ENCODE data around the gene DNMT1.

DNMT1 gene

DNA sequence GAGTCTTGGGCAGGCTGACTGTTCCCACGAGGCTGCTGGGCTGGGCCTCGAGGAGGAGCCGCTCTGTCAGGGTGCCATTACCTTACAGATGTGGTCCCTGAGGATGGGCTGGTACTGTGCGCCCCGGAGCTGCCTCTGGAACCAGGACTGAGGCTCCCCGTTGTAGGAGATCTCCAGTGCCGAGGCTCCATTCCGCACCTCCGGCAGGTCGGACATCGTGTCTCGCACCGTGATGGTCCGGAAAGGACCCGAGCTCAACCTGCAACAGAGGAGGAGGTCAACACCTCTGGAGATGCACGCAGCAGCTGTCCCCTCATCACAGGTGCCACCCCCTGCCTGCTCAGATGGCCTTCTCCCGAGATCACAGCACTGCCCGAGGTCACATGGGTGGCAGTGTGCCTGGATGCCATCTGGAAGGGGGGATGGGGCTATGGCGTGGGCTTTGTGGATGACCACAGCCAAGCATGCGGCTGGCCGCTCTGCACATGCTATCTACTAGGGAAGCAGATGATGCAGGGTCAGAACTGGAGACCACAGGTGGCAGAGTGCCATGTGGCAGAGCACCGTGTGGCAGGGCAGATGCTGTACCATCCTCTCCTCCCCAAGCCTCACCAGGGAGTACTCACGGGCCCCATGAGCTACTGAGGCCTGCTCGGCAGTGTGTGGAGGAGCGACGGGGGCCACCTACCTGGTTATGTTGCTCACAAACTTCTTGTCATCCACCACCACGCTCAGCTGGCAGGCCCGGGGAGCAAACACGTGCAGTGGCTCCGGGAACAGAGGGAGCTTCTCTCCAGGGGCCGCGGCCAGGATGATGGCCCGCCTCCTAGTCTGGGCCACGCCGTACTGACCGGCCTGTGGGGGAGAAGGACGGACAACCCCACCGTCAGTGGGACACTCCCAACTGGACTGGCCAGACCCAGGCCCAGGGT lies 56.7 kb downstream of the DNMT1 start:
- no peak for DNase-seq

DNA sequence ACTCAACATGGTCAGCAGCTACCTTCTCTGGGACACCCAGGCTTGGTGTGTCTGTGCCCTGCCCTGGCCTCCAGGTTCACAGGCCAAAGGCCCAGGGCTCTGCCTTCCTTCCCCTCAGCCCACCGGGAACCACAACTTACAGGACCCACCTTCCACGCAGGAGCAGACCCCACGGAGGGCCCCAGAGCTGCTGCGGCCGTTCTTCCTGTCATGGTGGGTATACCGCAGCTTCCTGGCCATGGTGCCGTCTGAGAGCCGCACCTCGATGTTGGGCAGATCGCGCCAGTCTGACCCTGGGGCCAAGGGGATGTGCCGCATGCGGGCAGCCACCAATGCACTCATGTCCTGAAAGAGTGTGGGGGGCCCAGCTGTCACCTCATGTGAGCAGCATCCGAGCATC lies 57.8 kb downstream of the DNMT1 start:
- DNase-seq = no peak

DNA sequence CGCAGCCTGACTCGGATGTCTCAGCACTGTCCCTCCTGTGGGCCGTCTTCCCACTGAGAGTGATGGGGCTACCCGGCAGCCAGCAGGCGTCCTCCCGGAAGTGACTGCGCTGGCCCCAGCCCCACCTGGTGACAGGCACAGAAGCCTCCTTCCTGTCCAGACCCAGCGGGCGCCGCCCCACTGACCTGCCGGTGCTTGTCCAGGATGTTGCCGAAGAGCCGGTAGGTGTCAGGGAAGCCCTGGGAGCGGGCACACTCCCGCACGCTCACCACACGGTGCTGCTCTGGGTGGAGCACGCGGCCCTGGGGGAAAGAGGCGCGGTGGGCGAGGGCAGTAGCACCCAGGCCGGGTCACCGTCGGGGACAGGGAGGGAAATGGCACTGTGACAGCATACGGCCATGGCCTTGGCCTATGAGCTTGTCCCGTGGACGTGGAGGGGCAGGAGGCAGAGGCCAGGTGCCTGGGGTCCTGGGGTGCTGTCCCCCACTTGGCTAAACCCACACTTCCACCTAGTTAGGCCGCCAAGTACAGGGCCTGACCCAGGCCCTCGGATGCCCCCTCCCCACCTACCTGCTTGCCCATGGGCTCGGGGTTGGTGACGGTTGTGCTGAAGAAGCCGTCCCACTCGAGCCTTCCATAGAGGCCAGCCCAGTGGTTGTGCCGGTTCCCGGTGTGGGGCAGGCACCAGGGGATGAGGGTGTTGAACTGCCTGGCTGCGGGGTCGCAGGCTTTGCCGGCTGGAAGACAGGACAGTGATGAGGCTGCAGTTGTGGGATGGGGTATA lies 59.0 kb downstream of the DNMT1 start:
- DNase-seq = no peak

DNA sequence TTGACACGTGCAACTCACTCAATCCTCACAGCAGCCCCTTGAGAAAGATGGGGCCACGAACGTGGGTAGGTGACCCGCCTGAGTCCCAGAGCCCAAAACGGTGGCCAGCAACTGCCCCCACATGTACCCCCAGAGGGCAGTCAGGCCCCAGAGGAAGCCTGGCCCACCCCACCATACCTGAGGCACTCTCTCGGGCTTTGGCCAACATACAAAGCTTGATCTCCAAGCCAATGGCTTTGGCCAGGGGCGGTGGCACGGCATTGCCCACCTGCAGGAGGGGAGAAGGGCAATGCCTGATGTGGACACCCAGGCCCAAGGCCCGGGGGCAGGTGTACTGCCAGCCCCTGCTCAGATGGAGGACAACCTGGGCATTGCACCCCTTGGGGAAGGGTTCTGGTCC lies 60.7 kb downstream of the DNMT1 start:
- no peak for DNase-seq

DNA sequence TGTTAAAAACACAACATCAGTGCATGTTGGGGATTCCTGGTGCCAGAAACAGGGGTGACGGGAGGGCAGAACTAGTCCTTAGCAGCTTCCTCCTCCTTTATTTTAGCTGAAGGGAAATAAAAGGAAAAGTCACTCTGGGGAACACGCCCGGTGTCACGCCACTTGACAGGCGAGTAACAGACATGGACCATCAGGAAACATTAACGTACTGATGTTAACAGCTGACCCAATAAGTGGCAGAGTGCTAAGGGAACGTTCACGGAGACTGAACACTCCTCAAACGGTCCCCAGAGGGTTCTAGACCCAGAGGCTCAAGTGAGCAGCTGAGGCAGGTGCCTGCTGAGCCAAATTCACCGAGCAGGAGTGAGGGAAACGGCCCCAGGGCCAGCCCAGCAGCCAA lies 61.2 kb downstream of the DNMT1 start:
- DNase-seq = no peak

DNA sequence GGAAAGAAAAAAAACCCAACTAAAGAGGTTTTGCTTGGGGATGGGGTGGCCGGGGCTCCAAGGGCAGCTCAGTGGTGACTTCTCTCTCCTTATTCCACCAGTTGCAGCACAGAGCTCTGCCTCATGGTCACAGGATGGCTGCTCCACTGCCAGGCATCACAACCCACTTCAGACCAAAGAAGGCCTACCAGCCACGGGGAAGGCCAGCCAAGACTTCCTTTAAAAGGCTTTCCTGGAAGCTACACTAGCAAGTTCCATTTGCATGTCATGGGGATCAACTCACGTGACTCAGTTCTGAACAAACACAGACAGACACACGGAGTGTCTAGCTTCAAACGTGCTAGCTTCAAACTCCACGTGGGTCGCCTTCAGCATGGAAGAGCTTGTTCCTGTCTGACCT lies 61.8 kb downstream of the DNMT1 start:
- no peak for DNase-seq

DNA sequence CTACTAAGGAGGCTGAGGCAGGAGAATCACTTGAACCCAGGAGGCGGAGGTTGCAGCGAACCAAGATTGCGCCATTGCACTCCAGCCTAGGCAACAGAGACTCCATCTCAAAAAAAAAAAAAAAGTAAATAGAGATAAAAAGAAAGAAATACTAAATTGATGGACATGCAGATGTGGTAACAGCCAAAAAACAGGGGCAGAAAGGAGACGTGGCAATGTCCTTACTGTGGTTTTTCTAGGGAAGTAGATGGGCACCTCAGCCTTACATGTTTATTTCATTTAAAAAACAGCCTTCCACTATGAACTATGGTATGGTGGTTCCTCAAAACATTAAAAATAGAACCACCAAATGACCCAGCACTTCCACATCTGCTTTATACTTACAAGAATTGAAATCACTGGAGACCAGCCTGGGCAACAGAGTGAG lies 68.5 kb downstream of the DNMT1 start:
- peak in 1 of 2 donors; percentile 23 for DNase-seq

DNA sequence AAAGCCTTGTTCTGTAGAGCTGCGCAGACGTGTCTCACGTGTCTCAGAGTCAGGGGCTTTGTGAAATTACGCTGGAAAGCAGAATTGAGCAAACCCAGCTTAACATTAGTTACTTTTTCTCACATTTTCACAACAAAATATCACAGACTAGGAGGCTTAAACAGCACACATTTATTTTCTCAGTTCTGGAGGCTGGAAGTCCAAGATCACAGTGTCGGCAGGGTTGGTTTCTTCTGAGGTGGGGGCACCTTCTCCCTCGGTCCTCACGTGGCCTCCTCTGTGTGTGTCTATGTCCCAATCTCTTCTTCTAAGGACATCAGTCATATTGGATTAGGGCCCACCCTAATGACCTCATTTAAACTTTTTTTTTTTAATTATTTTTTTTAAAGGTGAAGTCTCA lies 70.3 kb downstream of the DNMT1 start:
- DNase-seq = no peak

DNA sequence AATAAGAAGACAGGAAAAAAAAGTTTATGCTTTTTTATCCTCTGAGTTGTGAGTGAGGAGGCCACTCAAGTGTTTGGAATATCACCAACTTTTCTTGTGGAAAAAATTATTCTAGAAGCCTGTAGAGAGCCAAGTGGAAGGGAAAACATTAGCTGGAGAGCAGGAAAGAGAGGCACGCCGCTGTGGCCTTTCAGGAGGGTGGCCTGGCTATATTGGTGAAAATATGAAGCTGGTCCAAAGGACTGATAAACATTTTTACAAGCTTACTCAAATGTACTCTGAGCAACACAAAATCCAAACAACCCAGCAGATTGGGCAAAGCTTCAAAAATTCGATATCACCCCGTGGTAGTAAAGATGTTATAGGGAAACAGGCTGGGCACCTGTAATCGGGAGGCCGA lies 72.7 kb downstream of the DNMT1 start:
- DNase-seq = no peak

DNA sequence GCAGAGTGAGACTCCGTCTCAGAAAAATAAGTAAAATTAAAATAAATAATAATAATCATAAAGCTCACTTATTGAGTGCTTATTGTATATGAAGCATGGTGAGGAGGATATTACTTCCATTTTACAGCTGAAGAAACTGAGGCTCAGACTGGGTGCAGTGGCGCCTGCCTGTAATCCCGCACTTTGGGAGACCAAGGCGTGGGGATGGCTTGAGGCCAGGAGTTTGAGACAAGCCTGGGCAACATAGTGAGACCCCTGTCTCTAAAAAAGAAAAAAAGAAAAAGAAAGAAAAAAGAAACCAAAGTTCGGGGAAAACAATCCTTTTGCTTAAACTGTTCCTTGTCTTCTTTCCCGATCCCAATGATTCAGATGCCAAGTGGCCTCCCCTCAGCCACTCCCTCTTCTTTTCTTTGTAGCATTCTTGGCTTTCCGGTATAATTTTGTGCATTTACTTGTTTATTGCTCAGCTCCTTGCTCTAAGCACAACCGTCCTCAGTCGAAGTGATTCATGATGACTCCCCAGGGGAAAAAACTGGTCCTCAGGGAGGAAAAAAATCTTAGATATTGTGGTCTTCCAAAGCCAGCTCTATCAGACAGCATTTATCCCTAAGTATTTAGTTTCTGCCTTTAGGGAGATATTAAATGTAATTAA lies 74.1 kb downstream of the DNMT1 start:
- no peak for DNase-seq

DNA sequence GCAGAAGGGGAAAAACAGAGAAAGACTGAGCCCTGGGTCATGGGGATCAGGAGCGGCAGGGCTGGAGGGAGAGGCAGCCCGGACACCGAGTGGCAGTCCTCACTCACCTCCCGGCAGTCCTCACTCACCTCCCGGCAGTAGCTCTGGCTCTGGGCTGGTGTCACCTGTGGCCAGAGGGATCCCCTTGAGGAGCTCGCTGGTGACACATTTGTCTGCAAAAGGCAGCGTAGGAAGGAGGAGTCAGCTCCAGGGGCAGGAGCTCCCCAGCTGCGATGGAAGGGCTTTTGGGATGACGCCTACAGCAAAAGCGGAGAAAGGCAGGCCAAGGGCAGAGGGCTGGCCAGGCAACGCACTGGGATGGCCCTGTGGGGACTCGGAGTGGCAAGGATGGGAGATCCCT lies 75.8 kb downstream of the DNMT1 start:
- DNase-seq = no peak

DNA sequence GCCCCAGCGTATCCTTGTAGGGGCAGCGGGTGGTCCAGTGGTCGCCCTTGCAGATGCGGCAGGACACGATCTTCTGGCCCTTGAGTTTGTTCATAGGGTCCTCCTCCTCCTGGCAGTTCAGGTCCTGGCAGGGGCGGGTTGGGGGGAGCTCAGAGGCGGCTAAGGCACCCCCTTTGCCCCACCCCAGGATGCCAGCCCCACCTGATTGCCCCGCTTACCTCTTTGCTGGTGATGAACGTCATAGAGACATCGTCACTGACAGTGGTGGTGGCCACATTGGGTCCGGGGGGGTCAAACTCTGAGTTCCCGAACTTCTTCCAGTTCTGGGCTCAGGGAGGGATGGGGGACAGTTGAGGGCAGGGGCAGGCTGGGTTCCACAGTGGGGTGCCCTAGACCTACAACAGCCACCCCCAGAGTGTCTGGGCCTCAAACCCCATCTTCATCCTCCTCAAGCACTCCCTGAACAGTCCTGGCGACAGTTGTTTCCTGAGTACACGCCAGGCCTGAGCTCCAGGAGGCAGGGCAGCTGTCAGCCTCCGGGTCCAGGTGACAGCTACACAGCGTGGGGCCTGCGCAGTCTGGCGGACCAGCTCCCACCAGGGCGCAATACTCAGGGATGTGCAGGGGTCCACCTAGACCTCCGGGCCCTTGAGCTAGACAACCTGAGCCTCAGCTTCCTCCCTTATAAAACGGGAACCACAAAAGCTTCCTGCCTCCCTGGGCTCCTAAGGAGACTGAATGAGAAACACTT lies 77.7 kb downstream of the DNMT1 start:
- DNase-seq = no peak

DNA sequence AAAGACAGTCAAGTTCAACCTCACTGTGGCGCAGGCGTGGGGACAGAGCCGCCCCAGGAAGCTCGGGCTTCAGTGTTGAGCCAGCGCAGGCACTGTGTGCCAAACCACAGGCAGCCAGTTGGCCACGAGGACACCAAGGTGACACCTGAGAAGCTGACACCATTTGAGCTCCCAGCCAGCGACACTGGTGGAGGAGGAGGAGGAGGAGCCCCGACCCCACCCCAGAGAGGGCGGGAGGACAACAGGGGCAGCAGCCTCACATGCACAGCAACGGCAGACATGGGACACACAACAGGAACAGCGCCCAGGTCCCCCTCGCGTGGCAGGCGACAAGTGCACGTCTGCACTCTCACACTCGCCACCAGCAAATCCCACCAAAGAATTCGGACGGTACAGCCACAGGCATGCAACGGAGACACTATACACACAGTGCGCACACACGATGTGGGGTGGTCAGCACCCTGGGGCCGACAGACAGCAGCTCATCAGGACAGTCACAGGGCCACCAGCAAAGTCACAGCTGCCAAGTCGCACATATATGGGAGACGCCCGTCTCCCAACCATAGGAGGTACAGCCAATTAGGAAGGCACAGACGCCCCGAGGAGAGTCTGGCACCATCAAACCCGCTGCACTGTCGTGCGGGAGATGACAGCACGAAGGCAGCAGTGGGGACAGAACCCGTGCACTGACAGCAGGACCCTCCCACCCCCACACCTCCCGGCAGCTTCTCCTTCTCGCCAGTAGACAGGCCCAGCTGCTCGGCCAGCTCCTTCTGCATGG lies 78.5 kb downstream of the DNMT1 start:
- DNase-seq = peak in 1 of 2 donors; percentile 27

DNA sequence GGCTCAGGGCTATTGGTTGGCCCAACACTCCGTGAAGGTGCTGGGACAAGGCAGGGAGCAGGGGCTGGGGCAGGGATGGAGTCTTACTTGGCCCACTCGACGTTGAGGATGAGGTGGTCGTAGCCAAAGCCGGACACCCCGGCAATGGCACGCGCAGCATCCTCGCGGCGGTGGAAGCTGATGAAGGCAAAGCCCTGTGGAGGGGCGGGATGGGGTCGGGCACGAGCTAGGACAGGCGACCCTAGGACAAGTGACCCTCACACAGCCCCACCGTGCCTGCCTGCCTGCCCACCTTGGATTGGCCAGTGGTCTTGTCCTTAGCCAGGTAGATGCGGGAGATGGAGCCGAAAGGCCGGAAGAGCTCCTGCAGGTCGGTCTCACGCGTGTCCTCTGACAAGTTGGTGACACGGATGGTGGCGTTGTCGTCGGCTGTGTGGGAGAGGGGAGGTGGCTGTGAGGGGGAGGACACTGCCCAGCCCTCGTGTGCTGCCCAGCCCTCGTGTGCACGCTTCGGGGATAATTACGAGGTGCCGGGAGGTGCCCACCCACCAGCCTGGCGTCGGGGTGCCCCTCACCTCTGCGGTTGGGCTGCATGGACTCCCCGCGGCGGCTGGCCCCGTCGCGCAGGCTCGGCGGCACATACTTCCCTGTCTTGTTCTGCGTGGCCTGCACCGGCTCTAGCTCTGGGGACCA lies 79.2 kb downstream of the DNMT1 start:
- no peak for DNase-seq

DNA sequence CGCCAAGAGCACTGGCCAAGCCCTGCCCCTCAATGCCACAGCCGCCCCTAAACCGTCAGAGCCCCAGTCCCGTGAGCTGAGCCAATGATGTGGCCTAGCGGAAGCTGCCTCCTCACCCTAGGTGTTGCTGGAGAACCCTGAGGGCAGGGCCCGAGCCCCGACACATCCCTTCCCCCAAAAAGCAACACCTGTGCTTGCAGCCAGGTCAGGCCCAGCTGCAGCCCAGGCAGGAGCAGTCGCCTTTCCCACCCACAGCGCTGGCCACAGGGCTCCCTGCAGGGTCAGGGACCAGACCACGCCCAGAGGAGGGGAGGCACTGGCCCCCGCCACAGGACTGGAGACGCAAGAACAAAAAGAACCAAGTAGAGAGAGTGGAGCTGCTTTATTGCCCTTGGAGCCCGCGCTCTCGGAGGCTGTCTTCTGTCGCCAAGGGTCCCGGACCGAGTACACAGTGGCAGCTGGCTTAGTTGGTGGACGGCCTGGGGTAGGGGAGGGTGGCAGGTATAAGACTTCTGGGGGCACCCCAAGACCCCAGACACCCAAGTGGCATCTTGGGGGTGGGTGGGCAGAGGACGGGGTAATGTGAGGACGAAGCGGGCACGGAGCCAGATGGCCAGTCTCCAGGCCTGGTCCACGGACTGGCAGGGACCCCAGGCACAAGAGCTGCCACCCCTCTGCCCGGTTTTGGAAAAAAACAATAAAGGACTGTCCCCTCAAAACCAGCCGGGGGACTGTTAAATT lies 79.9 kb downstream of the DNMT1 start:
- DNase-seq = no peak

DNA sequence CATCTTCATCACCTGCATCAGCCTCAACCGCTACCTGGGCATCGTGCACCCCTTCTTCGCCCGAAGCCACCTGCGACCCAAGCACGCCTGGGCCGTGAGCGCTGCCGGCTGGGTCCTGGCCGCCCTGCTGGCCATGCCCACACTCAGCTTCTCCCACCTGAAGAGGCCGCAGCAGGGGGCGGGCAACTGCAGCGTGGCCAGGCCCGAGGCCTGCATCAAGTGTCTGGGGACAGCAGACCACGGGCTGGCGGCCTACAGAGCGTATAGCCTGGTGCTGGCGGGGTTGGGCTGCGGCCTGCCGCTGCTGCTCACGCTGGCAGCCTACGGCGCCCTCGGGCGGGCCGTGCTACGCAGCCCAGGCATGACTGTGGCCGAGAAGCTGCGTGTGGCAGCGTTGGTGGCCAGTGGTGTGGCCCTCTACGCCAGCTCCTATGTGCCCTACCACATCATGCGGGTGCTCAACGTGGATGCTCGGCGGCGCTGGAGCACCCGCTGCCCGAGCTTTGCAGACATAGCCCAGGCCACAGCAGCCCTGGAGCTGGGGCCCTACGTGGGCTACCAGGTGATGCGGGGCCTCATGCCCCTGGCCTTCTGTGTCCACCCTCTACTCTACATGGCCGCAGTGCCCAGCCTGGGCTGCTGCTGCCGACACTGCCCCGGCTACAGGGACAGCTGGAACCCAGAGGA lies 80.6 kb downstream of the DNMT1 start:
- no peak for DNase-seq

DNA sequence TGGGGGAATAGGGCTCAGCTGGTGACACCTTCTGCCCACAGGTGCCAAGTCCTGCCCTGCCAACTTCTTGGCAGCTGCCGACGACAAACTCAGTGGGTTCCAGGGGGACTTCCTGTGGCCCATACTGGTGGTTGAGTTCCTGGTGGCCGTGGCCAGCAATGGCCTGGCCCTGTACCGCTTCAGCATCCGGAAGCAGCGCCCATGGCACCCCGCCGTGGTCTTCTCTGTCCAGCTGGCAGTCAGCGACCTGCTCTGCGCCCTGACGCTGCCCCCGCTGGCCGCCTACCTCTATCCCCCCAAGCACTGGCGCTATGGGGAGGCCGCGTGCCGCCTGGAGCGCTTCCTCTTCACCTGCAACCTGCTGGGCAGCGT lies 81.2 kb downstream of the DNMT1 start:
- peak in 1 of 2 donors; percentile 39 for DNase-seq

DNA sequence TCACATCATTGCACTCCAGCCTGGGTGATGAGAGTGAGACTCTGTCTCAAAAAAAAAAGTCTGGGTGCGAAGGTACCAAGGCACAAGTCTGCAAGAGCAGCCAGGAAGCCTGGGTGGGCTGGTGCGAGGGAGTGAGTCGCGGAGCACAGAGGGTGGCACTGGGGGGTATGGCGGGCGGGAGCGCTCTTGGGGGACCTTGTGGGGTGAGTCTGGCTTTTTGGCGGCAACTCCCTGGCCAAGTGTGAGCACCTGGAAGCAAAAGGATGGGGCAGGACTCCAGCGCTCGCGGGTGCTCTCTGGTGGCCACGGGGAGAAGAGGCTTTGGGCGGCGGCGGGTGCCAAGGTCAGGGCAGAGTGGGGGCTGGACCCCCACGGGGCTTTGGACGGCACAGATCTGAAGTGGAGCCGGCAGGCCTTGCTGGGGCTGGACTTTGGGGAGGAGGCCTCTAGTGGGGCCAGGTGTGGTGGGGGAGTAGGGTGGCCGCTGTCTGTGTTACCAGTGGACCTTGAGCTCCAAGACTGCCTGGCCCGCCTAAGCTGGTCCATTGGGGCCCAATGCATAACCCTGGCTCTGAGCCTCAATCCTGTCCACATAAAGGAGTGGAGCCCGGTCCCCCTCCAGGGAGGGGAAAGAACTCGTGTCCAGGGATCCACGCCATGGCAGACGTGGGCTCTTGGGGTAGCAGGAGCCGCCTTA lies 81.7 kb downstream of the DNMT1 start:
- DNase-seq = peak; percentile 73 to 78

DNA sequence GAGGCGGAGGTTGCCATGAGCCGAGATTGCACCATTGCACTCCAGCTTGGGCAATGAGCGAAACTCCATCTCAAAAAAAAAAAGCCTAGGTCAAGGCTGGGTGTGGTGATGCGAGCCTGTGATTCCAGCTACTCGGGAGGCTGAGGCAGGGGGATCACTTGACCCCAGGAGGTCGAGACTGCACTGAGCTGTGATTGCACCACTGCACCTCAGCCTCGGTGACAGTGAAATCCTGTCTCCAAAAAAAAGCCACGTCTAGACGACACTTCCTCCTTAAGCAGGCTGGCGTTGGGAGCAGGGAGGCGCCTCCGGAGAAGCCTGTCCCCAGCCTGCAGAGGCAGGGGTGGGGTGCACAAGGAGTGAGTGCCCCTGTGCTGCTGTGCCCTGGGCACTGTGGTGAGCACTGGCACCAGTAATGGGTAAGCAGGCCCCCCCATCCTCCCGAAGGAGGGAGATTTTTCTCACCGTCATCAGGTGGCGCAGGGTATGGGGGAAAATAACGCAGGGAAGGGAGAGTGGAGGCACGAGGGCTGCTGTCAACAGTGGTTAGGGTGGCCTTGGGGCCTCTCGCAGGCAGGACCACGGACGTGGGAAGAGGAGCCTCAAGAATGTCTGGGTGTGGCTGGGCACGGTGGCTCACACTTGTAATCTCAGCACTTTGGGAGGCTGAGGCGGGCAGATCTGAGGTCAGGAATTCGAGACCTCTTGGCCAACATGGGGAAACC lies 82.6 kb downstream of the DNMT1 start:
- DNase-seq = peak; percentile 56 to 72

Data from CD4-positive, alpha-beta T cell treated with Interleukin-4 for 1 hour (primary cell).